SK-N-SH (cell line): ENCODE measurements around the gene STEEP1. TPM values are rescaled to one million over a fixed set of nuclear protein-coding genes. Genes with fewer than 3 reads are reported as not detected.

Experiments
- CTCF ChIA-PET: fragments of 300-600, 350-600 bp; formaldehyde crosslinking; extraction: SDS; loops from one replicate; lab custom pipeline; 2021; lab: Yijun Ruan, JAX
- POLR2A ChIA-PET: fragments of 350-600 bp; sonication (Branson Sonifier 250); formaldehyde crosslinking; extraction: SDS; loops from one replicate; lab custom pipeline; 2020; ENCODE audit warnings: antibody characterized with exemption, inconsistent platforms; lab: Yijun Ruan, JAX
- DNase-seq: peaks from one replicate; pipeline ENCODE4 v3.0.0; 2012
- H2AFZ ChIP-seq: fragments of 200-600 bp; sonication (generic); 2 replicates; pipeline ENCODE4 v1.8.1; 2016; ENCODE audit warnings: antibody characterized with exemption, mild to moderate bottlenecking, low read depth
- H3F3A ChIP-seq: fragments of 200-600 bp; sonication (generic); replicated peaks from 2 replicates; pipeline ENCODE3; 2016; ENCODE audit warnings: antibody characterized with exemption, mild to moderate bottlenecking; ENCODE audit not compliant: insufficient read depth
- H3K27ac ChIP-seq, 2 experiments: fragments of 200-500 bp in 1 of 2; fragments of 200-600 bp in 1 of 2; sonication (Bioruptor generic) in 1 of 2; sonication (generic), shearing (Covaris generic) in 1 of 2; 2 replicates each; pipeline versions ENCODE4 v1.5.1 to v1.6.1; 2014 to 2016; ENCODE audit warnings: low read depth in 2 of 2, inconsistent platforms in 1 of 2, low read length in 1 of 2, mild to moderate bottlenecking in 1 of 2, mixed read lengths in 1 of 2
- H3K27me3 ChIP-seq: fragments of 200-600 bp; sonication (generic), shearing (Covaris generic); 2 replicates; pipeline ENCODE4 v1.6.1; 2016; ENCODE audit warnings: mixed run types; ENCODE audit not compliant: insufficient read depth
- H3K36me3 ChIP-seq, 2 experiments: fragments of 200-500 bp in 1 of 2; fragments of 200-600 bp in 1 of 2; sonication (Bioruptor generic) in 1 of 2; sonication (generic) in 1 of 2; replicated peaks in 1 of 2; 2 replicates each; pipeline versions ENCODE3 to v1.5.1; 2014 to 2016; ENCODE audit warnings: low read length in 1 of 2, mild to moderate bottlenecking in 1 of 2; ENCODE audit not compliant: insufficient read depth in 2 of 2, control insufficient read depth in 1 of 2
- H3K4me1 ChIP-seq, 2 experiments: fragments of 200-500 bp in 1 of 2; fragments of 200-600 bp in 1 of 2; sonication (Bioruptor generic) in 1 of 2; sonication (generic), shearing (Covaris generic) in 1 of 2; 2 replicates each; pipeline versions ENCODE4 v1.5.1 to v1.6.1; 2014 to 2016; ENCODE audit warnings: low read depth in 1 of 2, low read length in 1 of 2, mixed run types in 1 of 2; ENCODE audit not compliant: insufficient read depth in 2 of 2, control insufficient read depth in 1 of 2
- H3K4me2 ChIP-seq: fragments of 200-600 bp; sonication (generic), shearing (Covaris generic); 2 replicates; pipeline ENCODE4 v1.6.1; 2017; ENCODE audit warnings: mixed run types
- H3K4me3 ChIP-seq, 2 experiments: fragments of 200-500 bp in 1 of 2; fragments of 200-600 bp in 1 of 2; sonication (Bioruptor generic) in 1 of 2; sonication (generic), shearing (Covaris generic) in 1 of 2; 2 replicates each; pipeline versions ENCODE4 v1.5.1 to v1.8.1; 2014 to 2016; ENCODE audit warnings: low read depth in 2 of 2, inconsistent platforms in 1 of 2, low read length in 1 of 2, mild to moderate bottlenecking in 1 of 2, mixed read lengths in 1 of 2, moderate library complexity in 1 of 2
- H3K79me2 ChIP-seq: fragments of 200-600 bp; sonication (generic); 2 replicates; pipeline ENCODE4 v1.8.1; 2017; ENCODE audit warnings: mild to moderate bottlenecking; ENCODE audit not compliant: insufficient read depth
- H3K9ac ChIP-seq: fragments of 200-600 bp; sonication (generic); 2 replicates; pipeline ENCODE4 v1.6.1; 2017; ENCODE audit warnings: mixed run types
- H3K9me2 ChIP-seq: fragments of 200-600 bp; sonication (generic); 2 replicates; pipeline ENCODE4 v1.6.1; 2017; ENCODE audit warnings: mixed run types
- H3K9me3 ChIP-seq: fragments of 200-600 bp; sonication (generic); 2 replicates; pipeline ENCODE4 v1.6.1; 2017; ENCODE audit warnings: mixed run types, mild to moderate bottlenecking, moderate library complexity
- H4K20me1 ChIP-seq: fragments of 200-600 bp; sonication (generic); 2 replicates; pipeline ENCODE4 v1.6.1; 2017; ENCODE audit warnings: mild to moderate bottlenecking, mixed run types; ENCODE audit not compliant: insufficient read depth
- CHD2 ChIP-seq: fragments of 150-350 bp; IDR thresholded peaks from 2 replicates; pipeline ENCODE4 v1.6.1; 2018; ENCODE audit warnings: low read length; ENCODE audit not compliant: partially characterized antibody
- CTCF ChIP-seq: fragments of 200-600 bp; sonication (generic); IDR thresholded peaks from 2 replicates; pipeline ENCODE4 v1.6.1; 2017; ENCODE audit warnings: antibody characterized with exemption, mild to moderate bottlenecking, moderate library complexity
- ELF1 ChIP-seq: IDR thresholded peaks from 2 replicates; pipeline ENCODE4 v1.4.0; 2012
- GABPA ChIP-seq: IDR thresholded peaks from 2 replicates; pipeline ENCODE4 v1.4.0; 2012; ENCODE audit warnings: low read depth, mild to moderate bottlenecking
- IRF3 ChIP-seq: fragments of 150-350 bp; IDR thresholded peaks from 2 replicates; pipeline ENCODE4 v1.6.1; 2016; ENCODE audit warnings: mild to moderate bottlenecking, low read depth, low read length
- JUND ChIP-seq: IDR thresholded peaks from 2 replicates; pipeline ENCODE4 v1.4.0; 2012
- NFIC ChIP-seq: IDR thresholded peaks from 2 replicates; pipeline ENCODE4 v1.4.0; 2012; ENCODE audit warnings: borderline replicate concordance
- POLR2AphosphoS5 ChIP-seq: IDR thresholded peaks from 2 replicates; pipeline ENCODE4 v1.6.1; 2012; ENCODE audit warnings: low read depth, low read length
- RCOR1 ChIP-seq: fragments of 150-350 bp; IDR thresholded peaks from 2 replicates; pipeline ENCODE4 v1.6.1; 2017; ENCODE audit warnings: antibody characterized with exemption, low read length
- RFX5 ChIP-seq: IDR thresholded peaks from 2 replicates; pipeline ENCODE4 v1.6.1; 2012; ENCODE audit warnings: mild to moderate bottlenecking, improper control_type of control experiment, low read length
- SMC3 ChIP-seq: IDR thresholded peaks from 2 replicates; pipeline ENCODE4 v1.6.1; 2012; ENCODE audit warnings: low read depth, low read length, improper control_type of control experiment
- ZBTB33 ChIP-seq: IDR thresholded peaks from 2 replicates; pipeline ENCODE4 v1.4.0; 2012; ENCODE audit warnings: low read depth, borderline replicate concordance
- WGBS: methylation state at CpG from one replicate; pipeline ENCODE4 v1.1.6; 2017; ENCODE audit warnings: low lambda C conversion rate; 5-methylcytosine and 5-hydroxymethylcytosine counted together
- polyA plus RNA-seq, 3 experiments: library from polyadenylated mRNA; depleted of rRNA; stranded (reverse); fragments of >200 nt; gene quantifications; 2 replicates each; pipeline ENCODE4 v1.2.3, GENCODE V29; 2012

STEEP1 gene
- polyA plus RNA-seq, 1 of the 3 experiments (the other 2 are of a cell fraction): 19.2 TPM

GRCh38 chrX:119552508-119552907 is 12.7 kb downstream of the STEEP1 start:
- Histone ChIP-seq H4K20me1 (0 out of 2 replicates have a peak, but pooled peaks cover 9% of the 10 kb centered on the region), H3K36me3 (peaks cover 0 to 12% of the 10 kb centered on the region in 2 experiments), H3K9ac (no peak overlapping the region), H3K27me3 (no peaks in the 10 kb centered on the region), H3K9me2 (no peaks in the 10 kb centered on the region), H3K4me1 (no peaks in the 10 kb centered on the region), H3K4me2 (no peak overlapping the region), H3K9me3 (no peaks in the 10 kb centered on the region), H3F3A (no peaks in the 10 kb centered on the region), H3K79me2 (peaks cover 22% of the 10 kb centered on the region), H3K27ac (no peak overlapping the region), H3K4me3 (no peak overlapping the region), H2AFZ (no peak overlapping the region)
- CTCF ChIA-PET: no interaction called here
- POLR2A ChIA-PET: no interaction called here
- WGBS: 100% methylated on average over 3 of the region's 3 CpGs
- TF ChIP-seq CTCF (no peak), NFIC (no peak)
- no peak for DNase-seq

- TF ChIP-seq NFIC (no peak), SMC3 (no peak), IRF3 (no peak), ELF1 (no peak), GABPA (no peak), CHD2 (no peak), RFX5 (no peak), POLR2AphosphoS5 (no peak), RCOR1 (no peak), ZBTB33 (no peak), JUND (no peak)
- Histone ChIP-seq H3K4me3 (no peak overlapping the region), H2AFZ (no peak overlapping the region), H3K9ac (no peak overlapping the region), H3K4me1 (no peaks in the 10 kb centered on the region), H3K9me3 (no peaks in the 10 kb centered on the region), H3K27ac (no peak overlapping the region), H3F3A (no peaks in the 10 kb centered on the region), H4K20me1 (0 out of 2 replicates have a peak, but pooled peaks cover 9% of the 10 kb centered on the region), H3K79me2 (peaks cover 22% of the 10 kb centered on the region), H3K36me3 (peaks cover 0 to 2% of the 10 kb centered on the region in 2 experiments), H3K27me3 (no peaks in the 10 kb centered on the region), H3K4me2 (no peak overlapping the region), H3K9me2 (no peaks in the 10 kb centered on the region)
- CTCF ChIA-PET: no interaction called here
- 81% methylated on average over 7 of the region's 7 CpGs for WGBS
- no peak for DNase-seq
- POLR2A ChIA-PET: no interaction called here
Observed at GRCh38 chrX:119549327-119550016, 15.7 kb downstream of the STEEP1 start.
